Calu3 (cell line): ENCODE results near the gene NRBP1. TPM values are rescaled to one million over a fixed set of nuclear protein-coding genes. Genes with fewer than 3 reads are reported as not detected.

Source experiments
- BruUV-seq: library from RNA; stranded (reverse); fragments of 400-500 nt; replicated peaks from 2 replicates; lab custom pipeline; 2021; lab: Mats Ljungman, UMichigan
- CTCF ChIA-PET: fragments of 300-600 bp; sonication (Branson Sonifier 250); formaldehyde crosslinking; loops from one replicate; lab custom pipeline; 2022; ENCODE audit warnings: antibody characterized with exemption; lab: Charles Lee
- DNase-seq: peaks from one replicate; pipeline ENCODE4 v3.0.0; 2022
- H3K27ac Mint-ChIP-seq: one replicate; pipeline ENCODE4 v1.8.0; 2022; ENCODE audit warnings: mixed read lengths; ENCODE audit not compliant: unreplicated experiment
- H3K27me3 Mint-ChIP-seq: one replicate; pipeline ENCODE4 v1.8.0; 2022; ENCODE audit warnings: mixed read lengths; ENCODE audit not compliant: unreplicated experiment
- H3K36me3 Mint-ChIP-seq: one replicate; pipeline ENCODE4 v1.8.0; 2022; ENCODE audit warnings: mild to moderate bottlenecking, moderate library complexity, mixed read lengths; ENCODE audit not compliant: insufficient read depth, unreplicated experiment
- H3K4me1 Mint-ChIP-seq: one replicate; pipeline ENCODE4 v1.8.0; 2022; ENCODE audit warnings: mild to moderate bottlenecking, low read depth, mixed read lengths; ENCODE audit not compliant: unreplicated experiment
- H3K4me3 Mint-ChIP-seq: one replicate; pipeline ENCODE4 v1.8.0; 2022; ENCODE audit warnings: mild to moderate bottlenecking, low read depth, moderate library complexity, mixed read lengths; ENCODE audit not compliant: unreplicated experiment
- H3K9me3 Mint-ChIP-seq: one replicate; pipeline ENCODE4 v1.8.0; 2022; ENCODE audit warnings: low read depth, mixed read lengths; ENCODE audit not compliant: unreplicated experiment
- intact Hi-C: fragments of 100-400 bp; cut with micrococcal nuclease; formaldehyde crosslinking; loops from one replicate; pipeline ENCODE4 v1.10.0; 2022; ENCODE audit not compliant: unreplicated experiment
- total RNA-seq: library from RNA; stranded (reverse); gene quantifications from 2 replicates; pipeline ENCODE4 v1.2.3, GENCODE V29; 2022
- TF ChIP-seq, protein P1 (sequence below): fragments of 200-600 bp; IDR thresholded peaks from one replicate; pipeline ENCODE4 v1.8.0; 2022; ENCODE audit warnings: antibody characterized with exemption; ENCODE audit not compliant: unreplicated experiment

Gene NRBP1
- total RNA-seq, 1 experiment from 2014 or later, result 60.5 TPM

- intact Hi-C loops, result loop anchor here (5.0 to 10.0 kb wide), 2 partner anchors 34 to 217 kb away; partner anchors contain the start of genes CCDC121, GPN1 and KRTCAP3
- Mint-ChIP-seq H3K9me3 (peaks cover 6% of the 10 kb centered on the region), H3K4me3 (peak overlapping the region; percentile 97), H3K27me3 (no peaks in the 10 kb centered on the region), H3K36me3 (peaks cover 46% of the 10 kb centered on the region), H3K4me1 (peaks cover 26% of the 10 kb centered on the region), H3K27ac (peak overlapping the region; percentile 60)
- DNase-seq, result peak; percentile 58
- CTCF ChIA-PET, result interaction anchor here (0.6 to 3.0 kb wide), 5 partner anchors 21 to 275 kb away, joined by 3 to 18 read pairs (median 4); partner anchors contain the start of gene NRBP1
- TF ChIP-seq, protein P1, sequence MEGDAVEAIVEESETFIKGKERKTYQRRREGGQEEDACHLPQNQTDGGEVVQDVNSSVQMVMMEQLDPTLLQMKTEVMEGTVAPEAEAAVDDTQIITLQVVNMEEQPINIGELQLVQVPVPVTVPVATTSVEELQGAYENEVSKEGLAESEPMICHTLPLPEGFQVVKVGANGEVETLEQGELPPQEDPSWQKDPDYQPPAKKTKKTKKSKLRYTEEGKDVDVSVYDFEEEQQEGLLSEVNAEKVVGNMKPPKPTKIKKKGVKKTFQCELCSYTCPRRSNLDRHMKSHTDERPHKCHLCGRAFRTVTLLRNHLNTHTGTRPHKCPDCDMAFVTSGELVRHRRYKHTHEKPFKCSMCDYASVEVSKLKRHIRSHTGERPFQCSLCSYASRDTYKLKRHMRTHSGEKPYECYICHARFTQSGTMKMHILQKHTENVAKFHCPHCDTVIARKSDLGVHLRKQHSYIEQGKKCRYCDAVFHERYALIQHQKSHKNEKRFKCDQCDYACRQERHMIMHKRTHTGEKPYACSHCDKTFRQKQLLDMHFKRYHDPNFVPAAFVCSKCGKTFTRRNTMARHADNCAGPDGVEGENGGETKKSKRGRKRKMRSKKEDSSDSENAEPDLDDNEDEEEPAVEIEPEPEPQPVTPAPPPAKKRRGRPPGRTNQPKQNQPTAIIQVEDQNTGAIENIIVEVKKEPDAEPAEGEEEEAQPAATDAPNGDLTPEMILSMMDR, result peak; percentile 72
- BruUV-seq, result no TSS peak
Measured at GRCh38 chr2:27407798-27408491, 20.5 kb upstream of the NRBP1 start.

- TF ChIP-seq, protein P1, result no peak
- DNase-seq, result no peak
- BruUV-seq, result TSS peak; percentile 58
- Mint-ChIP-seq H3K9me3 (peaks cover 6% of the 10 kb centered on the region), H3K4me1 (peaks cover 26% of the 10 kb centered on the region), H3K36me3 (peaks cover 46% of the 10 kb centered on the region), H3K4me3 (peak overlapping the region; percentile 97), H3K27me3 (no peaks in the 10 kb centered on the region), H3K27ac (peak overlapping the region; percentile 60)
- intact Hi-C loops, result loop anchor here (5.0 to 10.0 kb wide), 2 partner anchors 34 to 216 kb away; partner anchors contain the start of genes CCDC121, GPN1 and KRTCAP3
- CTCF ChIA-PET, result interaction anchor here (0.6 to 3.0 kb wide), 5 partner anchors 20 to 375 kb away, joined by 3 to 18 read pairs (median 4); partner anchors contain the start of gene NRBP1
Measured at GRCh38 chr2:27408601-27409320, 19.7 kb upstream of the NRBP1 start.

DNA sequence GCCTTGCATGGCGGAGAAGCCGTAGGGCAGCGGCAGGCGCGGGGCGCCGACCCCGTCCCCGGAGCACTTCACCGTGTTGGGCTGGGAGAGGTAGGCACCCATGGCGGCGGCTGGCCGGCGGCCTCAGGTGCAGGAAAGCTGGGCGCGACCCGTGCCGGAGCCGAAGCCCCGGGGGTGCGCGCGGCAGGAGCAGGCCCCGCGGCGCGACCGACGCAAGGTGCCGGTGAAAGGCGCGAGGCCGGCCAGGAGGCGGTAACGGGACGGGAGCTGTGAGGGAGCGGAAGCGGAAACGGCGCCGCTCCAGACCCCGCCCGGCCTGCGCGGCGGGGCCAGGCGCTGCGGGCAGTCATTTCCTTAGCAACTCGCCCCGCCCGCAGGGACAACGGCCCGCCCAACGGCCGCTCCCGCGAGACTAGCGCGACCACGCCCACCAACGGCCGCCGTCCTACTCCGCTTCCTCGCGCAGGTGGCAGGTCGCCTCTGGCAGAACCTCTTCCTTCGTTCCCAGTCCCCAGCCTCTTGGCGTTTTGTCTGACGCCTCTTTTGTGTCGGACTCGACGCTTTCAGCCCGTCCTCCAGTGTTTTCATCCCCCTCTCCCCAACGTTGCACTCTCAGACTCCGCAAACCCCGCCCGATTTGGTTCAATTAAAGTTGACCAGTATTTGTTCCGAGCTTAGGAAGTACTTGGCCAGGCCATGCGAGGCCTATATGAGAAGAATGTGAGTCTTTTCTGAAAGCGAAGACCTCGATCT is 18.9 kb upstream of the NRBP1 start, which contains the start of gene PPM1G:
Gene PPM1G (minus strand): TSS at position 271 of the 753 bp plus-strand sequence. CDS start 169 bp downstream, at position 102.
- BruUV-seq, result no TSS peak
- intact Hi-C loops, result loop anchor here (5.0 to 10.0 kb wide), 2 partner anchors 33 to 215 kb away; partner anchors contain the start of genes CCDC121, GPN1 and KRTCAP3

More for the DNA sequence above, 18.9 kb upstream of the NRBP1 start, which contains the start of gene PPM1G:
- Mint-ChIP-seq H3K27me3 (no peaks in the 10 kb centered on the region), H3K36me3 (peaks cover 41% of the 10 kb centered on the region), H3K4me1 (peaks cover 26% of the 10 kb centered on the region), H3K9me3 (peaks cover 6% of the 10 kb centered on the region), H3K4me3 (peak within 1 kb of the TSS; percentile 97), H3K27ac (peak within 1 kb of the TSS; percentile 83)
- peak; percentile 98 for DNase-seq
- CTCF ChIA-PET, result interaction anchor here (0.7 to 3.0 kb wide), 3 partner anchors 19 to 374 kb away, joined by 3 to 18 read pairs (median 4); partner anchors contain the start of gene NRBP1
- TF ChIP-seq, protein P1, result no peak
